ENCODE measurements around the gene CARD8. TPM values are rescaled to one million over a fixed set of nuclear protein-coding genes. Genes with fewer than 3 reads are reported as not detected.
"Not testable (repeated sequence)": the region's sequence is repeated elsewhere in the genome, so short reads cannot be mapped to it uniquely, and the experiment has no call there.

Gene CARD8
- total RNA-seq, 4 donors from 2014 or later = 13.1 to 48.4 (median 29.4) TPM

GRCh38 chr19:48237057-48237456 lies 18.7 kb downstream of the CARD8 start:
- no peaks in the 10 kb centered on the region for H3K9me3 ChIP-seq
- intact Hi-C loops (cut with DNase I; ENCODE audit: low total_unique reads) (no loop called here), in situ Hi-C loops (cut with MboI; ENCODE audit: low pct_ligation_motif_present in 1 of 4, low pct_unique_long_range_greater_than_20kb in 1 of 4, low sequenced_read_pairs in 3 of 4) (no loop called here)
- no peak for TF ChIP-seq EP300 (IDR thresholded peaks at IDR 0.05; ENCODE audit: low read depth)
- TF ChIP-seq, protein P1, sequence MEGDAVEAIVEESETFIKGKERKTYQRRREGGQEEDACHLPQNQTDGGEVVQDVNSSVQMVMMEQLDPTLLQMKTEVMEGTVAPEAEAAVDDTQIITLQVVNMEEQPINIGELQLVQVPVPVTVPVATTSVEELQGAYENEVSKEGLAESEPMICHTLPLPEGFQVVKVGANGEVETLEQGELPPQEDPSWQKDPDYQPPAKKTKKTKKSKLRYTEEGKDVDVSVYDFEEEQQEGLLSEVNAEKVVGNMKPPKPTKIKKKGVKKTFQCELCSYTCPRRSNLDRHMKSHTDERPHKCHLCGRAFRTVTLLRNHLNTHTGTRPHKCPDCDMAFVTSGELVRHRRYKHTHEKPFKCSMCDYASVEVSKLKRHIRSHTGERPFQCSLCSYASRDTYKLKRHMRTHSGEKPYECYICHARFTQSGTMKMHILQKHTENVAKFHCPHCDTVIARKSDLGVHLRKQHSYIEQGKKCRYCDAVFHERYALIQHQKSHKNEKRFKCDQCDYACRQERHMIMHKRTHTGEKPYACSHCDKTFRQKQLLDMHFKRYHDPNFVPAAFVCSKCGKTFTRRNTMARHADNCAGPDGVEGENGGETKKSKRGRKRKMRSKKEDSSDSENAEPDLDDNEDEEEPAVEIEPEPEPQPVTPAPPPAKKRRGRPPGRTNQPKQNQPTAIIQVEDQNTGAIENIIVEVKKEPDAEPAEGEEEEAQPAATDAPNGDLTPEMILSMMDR (IDR thresholded peaks at IDR 0.05) = no peak
- TF ChIP-seq POLR2AphosphoS5 (IDR thresholded peaks at IDR 0.05) = no peak
- H3K27ac ChIP-seq = no peak overlapping the region
- 0 to 80% methylated on average over 1 to 3 of the region's 3 CpGs for WGBS, 2 donors (ENCODE audit: low coverage in 1 of 2)
- H3K4me3 ChIP-seq = no peak overlapping the region
- no peaks in the 10 kb centered on the region for H3K27me3 ChIP-seq
- no peak for DNase-seq
- H3K4me1 ChIP-seq = no peaks in the 10 kb centered on the region
- peaks cover 0 to 14% (median 0%) of the 10 kb centered on the region in 4 donors for H3K36me3 ChIP-seq

DNA sequence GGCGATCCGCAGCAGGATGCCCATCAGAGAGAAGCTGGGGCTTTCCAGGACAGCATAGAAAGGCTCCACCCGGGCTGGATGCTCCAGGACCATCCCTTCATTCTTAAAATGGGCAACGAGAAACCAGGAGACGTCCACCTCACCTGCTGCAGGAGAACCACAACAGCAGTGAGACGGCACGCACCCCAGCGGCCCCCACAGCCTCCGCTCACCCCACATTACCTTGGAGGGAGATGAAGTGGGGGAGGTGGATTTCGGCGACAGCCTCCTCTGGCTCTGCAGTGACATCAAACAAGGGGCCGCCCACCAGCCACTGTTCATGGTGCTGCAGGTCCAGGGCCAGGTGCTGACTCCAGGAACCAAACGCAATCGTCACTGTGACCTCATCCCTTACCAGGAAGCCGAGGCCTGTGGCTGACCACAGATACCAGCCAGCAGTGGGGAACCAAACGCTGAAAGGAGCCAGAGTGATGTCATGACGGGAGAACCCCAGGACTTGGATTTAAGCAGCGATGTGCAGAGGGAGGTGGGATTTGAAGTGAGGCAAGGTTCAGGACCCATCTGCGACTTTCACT lies 25.1 kb downstream of the CARD8 start:
- WGBS, 2 donors (ENCODE audit: low coverage in 1 of 2) = 87 to 92% methylated on average over 5 to 18 of the region's 19 CpGs
- Histone ChIP-seq H3K36me3 (peaks cover 0 to 4% (median 0%) of the 10 kb centered on the region in 4 donors), H3K4me3 (no peak overlapping the region), H3K27me3 (no peaks in the 10 kb centered on the region), H3K4me1 (no peaks in the 10 kb centered on the region), H3K9me3 (no peaks in the 10 kb centered on the region), H3K27ac (no peak overlapping the region)
- intact Hi-C loops (cut with DNase I; ENCODE audit: low total_unique reads) (no loop called here), in situ Hi-C loops (cut with MboI; ENCODE audit: low pct_ligation_motif_present in 1 of 4, low pct_unique_long_range_greater_than_20kb in 1 of 4, low sequenced_read_pairs in 3 of 4) (no loop called here)
- DNase-seq = no peak
- TF ChIP-seq POLR2A (IDR thresholded peaks at IDR 0.05) (no peak), POLR2AphosphoS5 (IDR thresholded peaks at IDR 0.05) (no peak), EP300 (IDR thresholded peaks at IDR 0.05; ENCODE audit: low read depth) (no peak)

DNA sequence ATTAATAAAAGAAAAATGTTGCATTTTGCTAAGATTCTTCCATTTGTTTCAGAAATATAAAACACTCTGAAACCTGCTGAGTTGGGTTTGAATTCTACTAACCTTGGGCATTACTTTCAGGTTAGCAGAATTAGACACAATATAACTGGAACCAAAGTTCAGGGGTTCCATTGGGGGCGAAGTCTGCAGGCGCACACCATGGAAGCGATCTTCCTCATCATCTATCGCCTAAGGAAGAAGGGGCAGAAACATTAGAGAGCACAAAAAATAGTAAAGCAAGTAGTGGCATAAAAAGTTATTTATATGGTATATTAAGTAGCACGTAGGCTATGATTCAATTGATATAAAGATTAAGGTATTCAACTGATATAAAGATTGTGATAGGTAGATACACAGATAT lies 34.1 kb downstream of the CARD8 start:
- H3K4me1 ChIP-seq = no peaks in the 10 kb centered on the region
- in situ Hi-C loops (cut with MboI; ENCODE audit: low pct_ligation_motif_present in 1 of 4, low pct_unique_long_range_greater_than_20kb in 1 of 4, low sequenced_read_pairs in 3 of 4) (no loop called here), intact Hi-C loops (cut with DNase I; ENCODE audit: low total_unique reads) (no loop called here)
- TF ChIP-seq POLR2A (IDR thresholded peaks at IDR 0.05) = no peak
- TF ChIP-seq, protein P1 (IDR thresholded peaks at IDR 0.05) = no peak
- TF ChIP-seq EP300 (IDR thresholded peaks at IDR 0.05; ENCODE audit: low read depth) = no peak
- no peak for TF ChIP-seq POLR2AphosphoS5 (IDR thresholded peaks at IDR 0.05)
- H3K27me3 ChIP-seq = no peaks in the 10 kb centered on the region
- no peak for DNase-seq
- no peak overlapping the region for H3K27ac ChIP-seq
- no peak overlapping the region for H3K4me3 ChIP-seq
- WGBS, 2 donors (ENCODE audit: low coverage in 1 of 2) = 93 to 95% methylated on average over 4 to 5 of the region's 5 CpGs
- no peaks in the 10 kb centered on the region for H3K9me3 ChIP-seq
- peaks cover 0 to 5% (median 2%) of the 10 kb centered on the region in 4 donors for H3K36me3 ChIP-seq

DNA sequence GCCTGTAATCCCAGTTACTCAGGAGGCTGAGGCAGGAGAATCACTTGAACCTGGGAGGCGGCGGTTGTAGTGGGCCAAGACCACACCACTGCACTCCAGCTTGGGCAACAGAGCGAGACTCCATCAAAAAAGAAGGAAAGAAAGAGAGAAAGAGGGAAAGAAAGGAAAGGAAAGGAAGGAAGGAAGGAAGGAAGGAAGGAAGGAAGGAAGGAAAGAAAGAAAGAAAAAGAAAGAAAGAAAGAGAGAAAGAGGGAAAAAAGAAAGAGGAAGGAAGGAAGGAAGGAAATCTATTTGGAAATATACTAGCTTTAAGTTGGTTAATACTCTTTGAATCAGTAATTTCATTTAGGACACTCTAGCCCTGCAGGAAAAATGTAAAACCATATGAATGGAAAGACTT lies 34.9 kb downstream of the CARD8 start:
- H3K36me3 ChIP-seq; H3K4me1 ChIP-seq; intact Hi-C loops (cut with DNase I; ENCODE audit: low total_unique reads); H3K9me3 ChIP-seq; H3K27ac ChIP-seq; DNase-seq; in situ Hi-C loops (cut with MboI; ENCODE audit: low pct_ligation_motif_present in 1 of 4, low pct_unique_long_range_greater_than_20kb in 1 of 4, low sequenced_read_pairs in 3 of 4); H3K27me3 ChIP-seq; H3K4me3 ChIP-seq: not testable (repeated sequence)
- 100% methylated on average over 3 of the region's 3 CpGs; no CpG with 5 or more reads in 1 of the 2 donors for WGBS, 2 donors (ENCODE audit: low coverage in 1 of 2)

- Histone ChIP-seq H3K4me1 (no peaks in the 10 kb centered on the region), H3K27me3 (no peaks in the 10 kb centered on the region), H3K4me3 (no peak overlapping the region), H3K9me3 (no peaks in the 10 kb centered on the region), H3K27ac (no peak overlapping the region), H3K36me3 (peaks cover 0 to 5% (median 2%) of the 10 kb centered on the region in 4 donors)
- no peak for DNase-seq
- in situ Hi-C loops (cut with MboI; ENCODE audit: low pct_ligation_motif_present in 1 of 4, low pct_unique_long_range_greater_than_20kb in 1 of 4, low sequenced_read_pairs in 3 of 4) (no loop called here), intact Hi-C loops (cut with DNase I; ENCODE audit: low total_unique reads) (no loop called here)
- TF ChIP-seq POLR2AphosphoS5 (IDR thresholded peaks at IDR 0.05) = no peak
- TF ChIP-seq EP300 (IDR thresholded peaks at IDR 0.05; ENCODE audit: low read depth) = no peak
- no peak for TF ChIP-seq POLR2A (IDR thresholded peaks at IDR 0.05)
- TF ChIP-seq, protein P1 (IDR thresholded peaks at IDR 0.05) = no peak
- 91 to 100% methylated on average over 2 to 6 of the region's 6 CpGs for WGBS, 2 donors (ENCODE audit: low coverage in 1 of 2)
These were observed 36.7 kb downstream of the CARD8 start for GRCh38 chr19:48218997-48219396.

Measured in transverse colon (tissue), 4 donors.